Measurements from ENCODE around the gene SLC9C1.

The SLC9C1 gene

DNA sequence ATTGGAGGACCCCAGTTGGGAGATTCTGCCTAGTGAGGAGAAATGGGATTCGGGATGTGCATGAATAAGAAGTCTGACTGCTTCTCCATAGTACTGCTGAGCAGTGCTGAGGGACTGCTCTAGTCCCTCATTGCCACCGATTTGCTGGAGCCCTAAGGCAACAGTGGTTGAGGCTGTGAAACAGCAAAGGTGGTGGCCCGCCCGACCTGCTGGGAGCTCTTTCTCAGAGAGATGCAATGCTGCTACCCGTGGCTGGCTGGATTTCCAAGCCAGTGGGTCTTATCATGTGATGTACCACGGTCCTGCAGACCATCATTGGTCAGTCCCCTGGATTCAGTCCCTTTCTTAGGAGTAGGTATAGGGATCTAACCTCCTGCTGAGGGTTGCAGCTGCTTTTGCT, 118.4 kb downstream of the SLC9C1 start:
- no peak for DNase-seq

DNA sequence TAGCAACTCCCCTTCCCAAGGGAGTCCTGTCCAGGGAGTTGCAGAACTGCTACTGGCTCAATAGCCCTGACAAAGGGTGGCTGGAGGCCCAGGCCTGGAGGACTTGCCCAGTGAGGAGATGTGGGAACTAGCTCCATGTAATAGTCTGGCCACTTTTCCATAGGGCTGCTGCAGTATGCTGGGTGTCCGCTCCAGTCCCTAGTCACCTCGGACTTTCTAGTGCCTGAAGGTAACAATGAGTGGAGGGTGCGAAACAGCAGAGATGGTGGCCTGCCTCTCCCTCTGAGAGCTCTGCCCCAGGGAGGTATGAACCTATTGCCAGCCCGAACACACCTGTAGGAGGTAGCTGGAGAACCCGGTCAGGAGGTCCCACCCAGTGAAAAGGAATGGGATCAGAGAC, 119.0 kb downstream of the SLC9C1 start:
- DNase-seq = no peak

DNA sequence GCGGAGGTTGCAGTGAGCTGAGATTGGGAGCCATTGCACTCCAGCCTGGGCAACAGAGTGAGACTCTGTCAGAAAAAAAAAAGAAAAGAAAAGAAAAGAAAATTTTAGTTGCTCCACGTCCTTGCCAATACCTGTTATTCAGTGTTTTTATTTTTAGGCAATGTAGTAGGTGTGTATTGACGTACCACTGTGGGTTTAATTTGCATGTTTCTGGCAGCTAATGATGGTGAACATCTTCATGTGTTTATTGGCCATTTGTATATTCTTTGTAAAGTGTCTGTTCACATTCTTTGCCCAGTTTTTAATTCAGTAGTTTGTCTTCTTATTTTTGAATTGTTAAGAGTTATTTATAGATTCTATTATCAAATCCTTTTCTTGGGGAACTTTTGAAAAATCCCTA, 122.9 kb downstream of the SLC9C1 start:
- no peak for DNase-seq

DNA sequence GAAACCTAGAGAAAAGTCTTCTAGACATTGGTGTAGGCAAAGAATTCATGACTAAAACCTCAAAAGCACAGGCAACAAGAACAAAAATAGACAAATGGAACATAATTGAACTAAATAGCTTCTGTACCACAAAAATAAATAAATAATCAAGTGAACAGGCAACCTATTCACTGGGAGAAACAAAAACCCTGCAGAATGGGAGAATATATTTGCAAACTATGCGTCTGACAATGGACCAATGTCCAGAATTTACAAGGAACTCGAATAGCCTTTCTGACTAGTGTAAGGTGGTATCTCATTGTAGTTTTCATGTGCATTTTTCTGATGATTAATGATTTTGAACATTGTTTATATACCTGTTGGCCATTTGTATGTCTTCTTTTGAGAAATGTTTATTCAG, 124.0 kb downstream of the SLC9C1 start:
- no peak for DNase-seq

DNA sequence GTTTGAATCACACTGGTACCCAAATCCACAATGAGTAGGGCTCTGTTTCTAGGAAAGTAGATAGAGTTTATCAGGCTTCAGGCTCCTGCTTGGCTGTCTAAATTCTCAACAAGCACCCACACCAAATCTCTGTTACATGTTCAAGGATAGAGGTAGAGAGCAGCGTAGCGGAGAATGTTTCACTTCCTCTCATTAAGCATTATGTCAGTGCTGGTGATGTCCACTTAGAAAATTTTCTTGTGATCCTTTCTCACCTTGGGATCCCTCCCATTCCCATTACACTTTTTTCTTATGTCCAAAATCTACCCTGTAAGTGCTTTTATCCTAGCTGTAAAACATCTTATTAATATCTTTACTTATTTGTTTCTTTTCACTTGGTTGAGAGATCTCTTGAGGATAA, 126.3 kb downstream of the SLC9C1 start:
- no peak for DNase-seq

DNA sequence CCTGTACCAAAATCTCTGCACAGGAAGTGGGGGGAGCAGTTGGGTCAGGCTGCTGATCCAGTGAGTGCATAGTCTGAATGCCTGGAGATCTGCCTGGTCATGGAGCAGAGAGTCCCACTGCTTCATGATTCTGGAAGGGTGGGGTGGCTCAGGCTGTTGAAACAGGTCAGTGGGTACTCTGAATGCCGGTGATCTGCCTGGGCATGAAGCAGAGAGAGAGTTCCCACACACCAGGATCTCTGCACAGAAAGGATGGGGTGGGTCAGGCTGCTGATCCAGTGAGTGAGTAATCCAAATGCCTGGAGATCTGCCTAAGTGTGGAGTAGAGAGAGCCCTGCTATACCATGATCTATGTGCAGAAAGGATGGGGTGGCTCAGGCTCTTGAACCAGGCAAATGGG, 144.9 kb downstream of the SLC9C1 start:
- no peak for DNase-seq

DNA sequence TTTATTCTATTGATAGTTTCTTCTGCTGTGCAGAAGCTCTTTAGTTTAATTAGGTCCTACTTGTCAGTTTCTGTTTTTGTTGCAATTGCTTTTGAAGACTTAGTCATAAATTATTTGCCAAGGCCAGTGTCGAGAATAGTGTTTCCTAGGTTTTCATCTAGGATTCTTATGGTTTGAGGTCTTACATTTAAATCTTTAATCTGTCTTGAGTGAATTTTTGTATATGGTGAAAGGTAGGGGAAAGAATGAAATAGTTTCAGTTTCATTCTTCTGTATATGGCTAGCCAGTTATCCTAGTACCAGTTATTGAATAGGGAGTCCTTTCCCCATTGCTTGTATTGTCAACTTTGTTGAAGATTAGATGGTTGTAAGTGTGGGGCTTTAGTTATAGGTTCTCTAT, 150.3 kb downstream of the SLC9C1 start:
- DNase-seq = no peak

DNA sequence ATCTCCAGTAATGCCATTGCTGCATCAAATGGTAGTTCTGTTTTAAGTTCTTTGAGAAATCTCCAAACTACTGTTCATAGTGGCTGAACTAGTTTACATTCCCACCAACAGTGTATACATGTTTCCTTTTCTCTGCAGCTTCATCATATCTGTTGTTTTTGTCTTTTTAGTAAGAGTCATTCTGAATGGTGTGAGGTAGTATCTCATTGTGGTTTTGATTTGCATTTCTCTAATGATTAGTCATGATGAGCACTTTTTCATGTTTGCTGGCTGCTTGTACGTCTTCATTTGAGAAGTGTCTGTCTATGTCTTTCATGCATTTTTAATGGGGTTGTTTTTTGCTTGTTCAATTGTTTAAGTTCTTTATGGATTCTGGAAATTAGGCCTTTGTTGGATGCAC, 150.8 kb downstream of the SLC9C1 start:
- no peak for DNase-seq

DNA sequence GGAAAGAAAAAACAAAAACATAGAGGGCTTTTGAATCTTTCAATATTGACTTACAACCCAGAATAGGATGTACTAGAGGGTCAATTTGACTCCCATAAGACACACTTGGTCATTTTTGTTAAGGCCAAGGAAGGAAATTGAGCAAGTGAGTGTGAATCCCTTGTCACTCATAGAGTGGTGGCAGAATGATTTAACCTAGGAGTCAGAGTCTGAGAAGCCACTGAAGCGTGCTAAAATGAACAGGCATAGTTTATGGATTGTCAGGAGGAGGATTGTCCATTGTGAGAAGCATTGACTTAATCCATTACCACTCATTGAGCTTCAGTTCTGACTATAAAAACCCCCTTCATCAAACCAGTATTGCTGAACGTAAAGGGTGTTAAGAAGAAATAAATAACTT, 152.7 kb downstream of the SLC9C1 start:
- no peak for DNase-seq

DNA sequence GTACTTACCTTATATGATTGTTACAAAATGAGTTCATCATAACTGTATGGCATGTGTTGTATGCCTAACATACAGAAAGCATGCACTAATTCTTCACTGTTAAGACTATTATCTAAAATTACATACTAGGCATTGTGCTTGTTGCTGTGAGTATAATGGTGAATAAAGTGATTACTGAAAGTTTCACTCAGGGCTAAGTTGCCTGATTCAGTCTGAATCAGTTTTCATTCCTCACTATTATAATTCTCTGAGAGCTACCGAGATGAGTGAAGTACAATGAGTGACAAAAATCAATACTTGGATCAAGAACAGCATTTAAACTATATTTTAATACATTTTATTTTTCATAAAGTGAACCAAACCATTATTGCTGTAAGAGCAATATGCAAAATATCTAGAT, 153.4 kb downstream of the SLC9C1 start:
- no peak for DNase-seq

DNA sequence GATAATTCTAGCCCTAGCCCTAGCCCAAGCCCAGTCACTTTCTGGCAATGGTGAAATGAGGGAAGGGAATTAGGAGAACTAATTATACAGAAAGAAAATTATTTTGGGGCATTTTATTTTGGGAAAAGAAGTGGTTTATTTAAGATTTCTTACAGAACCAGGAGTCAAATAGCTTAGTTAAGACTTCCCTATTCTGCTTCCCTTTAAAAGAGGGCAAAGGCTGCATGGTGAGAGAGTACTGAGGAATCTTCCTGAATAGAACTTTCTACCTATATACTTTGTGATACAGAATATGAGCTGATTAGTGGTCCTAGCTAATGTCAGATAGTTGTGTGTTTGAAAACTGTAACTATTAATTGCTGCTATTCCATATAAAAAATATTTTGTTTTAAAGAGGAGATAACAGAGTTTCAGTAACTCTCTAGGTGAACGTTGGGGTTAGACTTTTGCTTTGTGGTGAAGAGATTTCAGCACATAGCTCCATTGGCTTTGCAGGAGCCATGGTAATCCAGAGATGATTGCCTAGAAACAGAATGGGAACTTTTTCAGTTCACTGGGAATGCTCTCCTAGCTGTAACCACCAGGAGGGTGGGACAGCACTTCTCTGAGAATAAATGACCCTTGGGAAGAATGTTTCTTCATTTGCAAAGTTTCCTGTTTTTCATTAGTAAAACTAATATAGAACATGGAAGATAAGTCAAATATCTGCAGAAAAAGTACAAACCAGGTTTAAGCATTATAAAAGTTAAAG, 155.6 kb downstream of the SLC9C1 start:
- DNase-seq = no peak

DNA sequence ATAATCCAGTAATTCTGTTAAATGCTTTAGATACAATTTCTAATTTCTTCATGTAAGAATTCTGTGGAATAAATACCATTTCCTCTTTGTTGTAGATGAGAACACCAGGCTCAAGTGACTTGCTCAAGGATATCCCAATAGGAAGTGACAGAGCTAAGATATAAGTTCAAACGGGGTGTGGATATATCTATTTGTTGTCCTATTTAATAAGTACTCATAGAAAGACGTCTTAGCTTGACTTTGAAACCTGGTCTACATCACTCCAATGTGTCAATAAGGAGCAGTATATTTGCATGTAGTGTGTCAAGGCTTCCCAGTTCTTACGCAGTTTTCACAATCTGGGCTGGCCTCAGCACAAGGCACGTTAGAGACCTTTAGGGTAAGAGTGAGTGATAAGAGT, 156.2 kb downstream of the SLC9C1 start:
- no peak for DNase-seq

DNA sequence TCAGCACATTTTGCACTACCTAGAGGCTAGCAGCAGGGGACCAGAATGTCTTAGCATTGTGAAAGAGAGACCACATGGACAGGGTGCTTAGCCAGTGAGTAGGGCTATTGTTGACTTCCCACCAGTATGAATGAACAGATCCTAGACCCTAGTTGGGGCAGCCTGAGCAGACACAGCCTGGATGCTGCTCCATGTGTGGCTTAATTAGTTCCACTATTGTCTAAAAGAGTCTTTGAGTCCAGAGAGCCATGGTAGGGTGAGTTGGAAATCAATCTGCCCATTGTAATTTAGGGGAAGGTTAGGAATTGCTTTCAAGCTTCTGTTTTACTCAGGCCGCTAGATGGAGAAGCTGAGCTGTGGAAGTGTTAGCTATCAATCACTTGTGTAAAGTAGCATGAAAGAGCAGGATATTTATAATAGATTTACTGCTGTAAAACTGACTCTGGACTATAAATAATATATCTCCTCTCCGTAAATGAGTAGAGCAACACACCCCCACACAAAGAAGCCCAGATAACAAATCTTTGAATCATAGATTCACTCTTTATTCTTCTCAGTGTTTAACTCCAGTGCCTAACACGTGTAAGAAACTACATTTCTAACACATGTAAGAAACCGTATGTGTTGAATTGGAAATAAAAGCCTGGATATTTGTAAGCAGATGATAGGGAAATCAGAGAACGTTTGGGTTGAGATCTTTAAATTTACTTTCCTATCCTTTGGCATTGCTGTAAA, 156.9 kb downstream of the SLC9C1 start:
- peak; percentile 64 for DNase-seq

DNA sequence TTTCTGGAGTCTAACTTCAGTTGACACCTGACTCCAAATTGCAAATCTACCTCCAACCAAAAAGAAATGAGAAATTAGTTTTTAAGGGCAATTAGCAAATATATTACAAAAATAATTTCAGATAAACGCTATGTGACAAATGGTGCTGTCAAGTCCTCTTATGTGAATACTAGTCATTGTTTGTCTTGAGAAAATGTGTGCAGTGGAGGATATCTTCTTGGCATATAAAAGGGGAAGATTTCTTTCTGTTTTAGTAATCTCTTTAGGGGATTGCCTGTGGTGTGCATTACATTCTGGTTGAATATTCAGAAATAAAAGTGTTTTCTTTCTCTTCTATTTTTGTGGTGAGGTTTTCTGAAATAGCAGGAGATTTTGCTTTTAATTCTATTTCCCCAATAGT, 158.0 kb downstream of the SLC9C1 start:
- no peak for DNase-seq

DNA sequence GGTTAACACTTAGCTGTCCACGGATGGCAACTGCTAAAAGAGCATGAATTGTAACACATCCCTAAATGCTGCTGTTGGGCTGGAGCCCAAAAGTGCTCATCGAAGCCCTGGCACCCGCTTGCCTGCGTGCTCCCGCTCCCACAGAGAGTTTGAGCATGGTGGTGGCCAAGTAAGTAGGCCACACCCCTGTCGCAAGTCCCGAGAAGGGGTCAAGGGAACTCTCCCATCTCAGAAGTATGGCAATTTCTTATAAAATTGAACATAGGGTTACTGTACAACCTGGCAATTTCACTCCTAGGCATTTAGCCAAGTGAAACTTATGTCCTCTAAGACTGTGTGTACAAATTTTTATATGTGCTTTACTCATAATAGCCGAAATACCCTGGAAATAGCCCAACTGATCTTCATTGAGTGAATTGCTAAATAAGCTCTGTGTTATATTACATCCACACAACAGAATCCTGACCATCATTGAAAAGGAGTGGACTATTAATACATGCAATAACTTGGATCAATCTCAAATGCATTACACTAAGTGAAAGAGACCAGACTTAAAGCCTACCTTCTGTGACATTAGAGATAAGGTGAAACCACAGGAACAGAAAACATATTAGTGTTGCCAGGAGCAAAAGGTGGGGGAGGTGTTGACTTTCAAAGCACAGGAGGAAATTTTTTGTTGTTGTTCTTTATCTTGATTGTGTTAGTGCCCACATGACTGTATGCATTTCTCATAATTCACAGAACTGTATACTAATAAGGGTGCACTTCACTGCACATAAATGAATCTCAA, 159.5 kb downstream of the SLC9C1 start:
- DNase-seq = peak; percentile 59

DNA sequence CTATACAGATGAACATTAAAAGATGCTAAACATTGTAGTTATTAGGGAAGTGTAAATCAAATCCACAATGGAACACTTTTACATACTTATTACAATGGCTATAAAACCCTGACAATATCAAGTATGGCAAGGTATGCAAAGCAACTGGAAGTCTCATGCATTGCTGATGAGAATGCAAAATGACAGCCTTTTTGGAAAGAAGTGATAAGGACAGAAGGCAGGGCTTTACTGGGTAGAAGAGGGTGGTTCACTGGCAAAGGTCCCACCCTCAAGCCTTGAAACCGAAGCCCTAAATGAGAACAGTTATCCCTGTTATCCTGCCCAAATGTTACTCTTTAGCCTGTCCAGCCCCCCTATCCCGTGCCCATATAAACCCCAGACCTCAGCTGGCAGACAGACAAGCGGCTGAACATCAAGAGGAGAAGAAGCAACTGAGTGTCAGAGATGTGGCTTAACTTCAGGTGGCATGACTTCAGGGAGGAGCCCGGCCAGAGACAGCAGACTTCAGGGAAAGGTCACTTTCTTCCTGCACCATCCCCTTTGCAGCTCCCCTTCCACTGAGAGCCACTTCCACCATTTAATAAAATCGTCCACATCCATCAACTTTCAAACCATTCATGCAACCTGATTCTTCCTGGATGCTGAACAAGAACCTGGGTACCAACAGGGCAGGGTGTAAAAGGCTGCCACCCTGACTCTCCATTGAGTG, 160.2 kb downstream of the SLC9C1 start:
- DNase-seq = peak; percentile 15

DNA sequence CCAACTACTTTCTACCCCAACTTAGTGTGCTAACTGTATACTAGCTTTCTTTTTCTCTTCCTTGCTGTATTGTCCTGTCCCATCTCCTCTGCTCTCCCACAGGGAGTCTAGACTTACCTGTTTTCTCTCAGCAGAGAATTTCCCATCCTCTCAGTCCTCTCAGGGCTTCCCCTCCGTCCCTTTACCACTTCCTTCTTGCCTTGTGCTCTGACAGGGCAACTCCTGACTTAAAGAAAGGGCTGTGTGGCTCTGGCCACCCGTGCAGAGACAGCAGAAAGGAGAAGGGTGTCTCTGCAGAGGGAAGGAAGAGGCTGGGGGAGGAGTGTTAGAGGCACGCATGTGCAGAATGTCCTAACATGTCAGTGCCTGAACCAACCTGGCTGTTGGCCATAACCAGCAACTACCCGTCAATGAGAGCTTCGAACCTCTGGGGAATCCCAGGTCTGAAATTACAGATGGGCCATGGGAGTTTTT, 161.0 kb downstream of the SLC9C1 start, which contains the start of gene GCSAM:
GCSAM (minus strand) TSS at position 274 of the 474 bp plus-strand sequence; CDS start at position 146, 128 bp downstream.
- DNase-seq = peak; percentile 47

DNA sequence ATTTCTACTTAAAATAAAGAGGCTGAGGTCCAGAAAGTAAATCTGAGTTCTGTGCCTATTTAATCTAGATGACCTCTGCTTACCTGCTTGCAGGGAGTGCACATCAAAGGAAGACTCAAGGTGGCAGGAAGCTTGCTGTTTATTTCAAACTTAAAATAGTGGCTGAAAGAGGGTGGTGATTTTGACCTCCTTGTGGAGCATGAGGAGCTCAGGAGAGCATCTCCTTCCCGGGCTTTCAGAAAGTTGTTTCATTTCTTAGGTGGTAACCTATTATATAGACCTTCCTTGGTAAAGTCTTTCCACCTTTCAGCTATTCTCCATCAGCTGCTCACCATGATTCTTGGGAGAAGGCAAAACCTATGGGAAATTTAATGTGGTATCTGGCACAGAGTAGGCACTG, 161.5 kb downstream of the SLC9C1 start:
- no peak for DNase-seq

DNA sequence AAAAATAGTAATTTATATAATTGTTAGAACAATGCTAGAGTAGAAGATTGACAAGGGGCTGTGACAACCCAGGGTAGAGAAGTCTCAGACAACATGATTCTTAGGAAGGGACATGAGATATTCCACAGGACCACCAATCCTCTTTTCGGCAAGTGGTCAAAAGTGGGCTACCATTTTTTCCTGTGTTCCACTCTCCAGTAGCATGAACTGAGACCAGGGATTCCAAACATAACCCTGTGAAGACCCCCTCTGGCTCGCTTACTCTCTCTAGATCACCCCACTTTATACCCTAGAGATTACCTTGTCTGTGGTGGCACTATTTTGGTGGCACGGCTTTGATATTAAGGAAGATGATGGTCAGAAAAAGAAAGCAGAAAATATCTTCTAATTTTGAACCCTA, 161.9 kb downstream of the SLC9C1 start:
- no peak for DNase-seq

DNA sequence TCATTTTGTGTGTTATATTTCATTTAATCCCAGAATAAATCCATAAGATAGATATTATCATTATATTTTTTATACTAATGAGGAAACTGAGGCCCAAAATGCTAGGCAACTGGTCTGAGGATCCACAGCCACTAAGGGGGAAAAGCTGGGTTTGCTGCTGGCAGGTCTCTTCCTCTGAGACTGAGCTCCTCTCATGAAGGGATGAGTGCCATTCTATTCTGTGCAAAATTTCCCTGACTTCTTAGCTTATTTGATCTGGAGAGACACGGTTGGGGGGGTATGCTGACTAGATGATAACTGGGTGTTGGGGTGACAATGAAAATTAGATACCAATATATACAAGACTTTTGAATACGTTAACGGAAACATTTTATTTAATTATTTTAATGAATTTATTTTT, 162.9 kb downstream of the SLC9C1 start:
- DNase-seq = no peak

DNA sequence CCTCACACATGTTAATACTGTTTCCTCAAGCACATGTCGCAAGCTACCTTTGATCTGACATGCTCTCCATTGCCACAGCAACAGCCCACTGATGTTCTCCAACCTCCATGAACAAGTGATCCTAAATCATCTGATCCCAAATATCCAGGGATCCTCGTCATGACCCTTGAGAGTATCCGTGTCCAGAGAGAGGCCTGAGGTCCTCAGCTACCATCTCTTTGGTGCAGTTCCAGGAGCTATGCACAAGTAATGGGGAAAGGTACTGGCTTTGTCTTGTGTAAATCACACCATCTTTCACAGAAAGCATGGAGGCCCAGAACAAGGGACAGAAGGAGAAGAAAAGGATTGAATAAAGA, 163.4 kb downstream of the SLC9C1 start:
- DNase-seq = no peak

DNA sequence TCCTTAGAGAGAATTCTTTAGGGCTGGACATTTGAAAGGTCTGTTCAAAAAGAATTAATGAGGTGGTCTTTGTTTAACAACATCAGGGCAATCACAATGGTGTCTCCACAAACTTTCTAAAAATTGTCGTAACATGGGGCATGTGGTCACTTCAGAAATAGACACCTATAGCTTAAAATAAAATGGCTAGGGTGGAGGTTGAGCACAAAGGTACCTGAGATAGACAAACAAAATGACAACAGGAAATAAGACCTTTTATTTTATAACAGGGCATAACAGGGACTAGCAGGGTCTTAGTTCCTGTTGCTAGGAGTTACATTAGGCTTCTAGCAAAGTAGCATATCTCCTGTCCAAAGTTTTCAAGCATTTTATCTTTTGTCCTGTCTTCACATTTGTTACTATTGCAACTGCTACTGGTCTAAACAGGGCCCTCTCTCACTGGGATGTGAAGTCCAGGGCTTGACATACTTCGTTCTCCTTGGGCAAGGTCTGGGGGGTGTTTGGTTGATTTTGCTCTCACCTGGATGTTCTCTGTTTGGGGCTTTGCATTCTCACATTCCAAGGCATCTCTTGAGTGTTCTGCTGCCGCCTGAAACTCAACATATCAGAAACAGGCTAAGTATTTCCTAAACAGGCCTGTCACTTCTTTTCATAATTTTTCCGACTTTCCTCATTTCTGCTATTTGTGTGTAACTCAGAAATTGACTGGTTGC, 163.9 kb downstream of the SLC9C1 start:
- DNase-seq = no peak
